SIG-M5 treated with dmso at 0.1 percent for 504 hours (cell line): ENCODE data around the gene KHDRBS2.

Experiments
- DNase-seq: peaks from one replicate; lab custom pipeline; 2025; ENCODE audit not compliant: unreplicated experiment; lab: John Stamatoyannopoulos, UW

The KHDRBS2 gene

DNA sequence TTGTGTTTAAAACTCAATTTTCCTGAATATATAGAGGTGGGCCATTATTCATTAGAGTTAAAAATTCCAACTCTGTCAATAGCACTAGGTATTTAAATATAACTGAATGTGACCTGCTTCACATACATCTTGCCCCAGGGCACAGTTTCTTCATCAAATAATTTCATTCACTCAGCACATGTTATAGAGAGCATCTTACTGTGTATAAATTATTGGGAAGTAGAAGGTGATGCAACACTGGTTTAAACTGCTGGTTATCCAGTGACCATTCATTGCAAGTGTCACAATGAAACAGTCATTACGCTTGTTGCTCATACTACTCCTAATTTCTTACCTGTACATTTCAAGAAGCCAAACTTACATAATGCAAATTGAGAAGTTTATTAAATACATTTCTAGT is 93.4 kb downstream of the KHDRBS2 start:
- no peak for DNase-seq

- DNase-seq = no peak
Observed at GRCh38 chr6:62175195-62175594, 110.8 kb downstream of the KHDRBS2 start.

DNA sequence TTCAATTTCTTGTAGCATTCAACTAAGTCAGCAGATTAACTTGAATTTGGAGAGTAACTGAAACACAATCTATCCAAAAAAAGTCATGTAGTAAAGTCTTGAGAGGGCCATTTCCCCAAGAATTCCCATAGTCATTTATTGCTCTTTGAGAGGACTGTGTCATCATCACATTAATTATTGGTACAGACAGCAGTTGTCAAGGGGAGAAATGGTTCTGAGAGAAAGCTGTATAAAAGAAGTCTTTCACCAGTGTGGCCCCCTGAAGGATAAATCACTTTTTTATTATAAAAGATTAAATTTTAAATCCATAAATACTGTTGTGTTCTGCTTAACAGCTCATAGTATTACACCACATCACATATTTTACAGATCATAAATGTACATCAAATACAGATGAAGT is 111.5 kb downstream of the KHDRBS2 start:
- DNase-seq = no peak

GRCh38 chr6:62167736-62168135 is 118.3 kb downstream of the KHDRBS2 start:
- no peak for DNase-seq

DNA sequence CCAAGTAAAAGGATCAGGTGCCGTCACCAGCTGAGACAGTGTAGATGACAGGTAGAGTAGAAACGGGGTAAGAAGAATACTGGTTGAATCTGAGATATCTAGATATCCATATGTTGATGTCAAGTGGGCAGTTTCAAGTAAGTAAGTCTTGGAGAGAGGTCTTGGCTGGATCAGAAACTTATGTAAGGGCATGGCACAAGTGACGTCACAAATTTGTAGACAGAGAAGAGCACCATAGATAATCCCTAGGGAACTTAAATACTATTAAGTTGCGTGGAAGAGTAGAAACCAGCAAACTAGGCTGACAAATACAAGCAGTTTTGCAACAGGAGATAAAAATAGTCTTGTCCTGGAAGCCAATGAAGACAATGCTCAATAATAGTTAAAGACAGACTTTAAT is 123.2 kb downstream of the KHDRBS2 start:
- DNase-seq = no peak

GRCh38 chr6:62152796-62153195 is 133.2 kb downstream of the KHDRBS2 start:
- DNase-seq = no peak

GRCh38 chr6:62150048-62150663 is 135.9 kb downstream of the KHDRBS2 start:
- peak; percentile 29 for DNase-seq

DNA sequence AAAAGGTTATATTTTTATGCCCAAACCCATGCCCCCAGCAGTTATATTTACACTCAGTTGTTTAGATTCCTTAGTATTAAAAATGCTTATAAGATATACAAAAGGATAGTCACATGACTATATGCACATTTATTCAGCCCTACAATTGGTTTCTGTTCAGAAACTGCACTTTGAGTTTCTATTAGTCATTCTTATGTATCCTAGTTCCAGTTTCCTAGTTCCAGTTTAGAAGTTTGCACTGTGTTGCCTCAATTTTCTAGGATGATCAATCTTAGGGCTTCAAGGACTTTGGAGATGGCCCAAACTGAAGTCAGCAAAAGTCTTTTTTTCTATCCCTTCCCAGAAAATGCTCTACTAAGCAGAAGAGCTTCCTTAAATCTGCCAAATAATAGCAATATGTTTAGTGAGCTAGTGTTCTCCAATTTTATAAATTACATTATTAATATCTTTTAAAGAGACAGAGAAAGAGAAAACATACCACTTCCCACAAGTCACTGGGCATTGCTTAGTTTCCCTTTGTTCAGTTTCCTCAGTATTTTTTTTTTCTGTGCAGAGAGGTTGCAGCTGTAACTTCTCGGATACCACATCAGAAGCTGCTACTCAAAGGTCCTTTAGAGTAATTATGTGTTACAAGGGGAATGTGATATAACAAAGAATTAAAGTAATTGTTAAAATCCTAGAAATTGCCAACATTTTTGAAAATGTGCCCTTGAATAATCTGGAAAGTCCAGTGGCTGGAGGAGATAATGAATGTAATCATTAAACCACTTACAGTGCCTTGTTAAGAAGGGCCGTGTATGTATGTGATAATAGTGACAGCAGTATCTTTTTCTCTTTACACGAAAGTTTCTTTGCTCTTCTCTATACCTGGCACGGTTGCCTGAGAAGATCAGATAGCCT is 138.8 kb downstream of the KHDRBS2 start:
- DNase-seq = no peak

DNA sequence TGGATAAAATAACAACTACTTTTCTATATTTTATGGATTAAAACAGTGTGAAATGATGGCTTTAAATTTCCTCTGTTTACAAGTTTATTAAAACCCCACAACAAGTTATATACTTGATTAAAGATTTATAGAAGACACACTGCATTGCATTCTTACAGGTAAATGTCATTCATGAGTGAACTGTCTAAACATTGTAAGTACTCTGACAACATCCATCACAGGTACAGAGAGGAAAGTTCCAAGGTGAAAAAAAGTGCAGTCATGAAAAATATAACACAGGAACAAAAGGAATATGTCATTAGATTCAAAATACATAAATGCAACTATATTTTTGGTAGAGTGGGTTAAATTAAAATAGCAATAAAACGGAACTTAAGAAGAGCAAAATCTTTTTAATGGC is 156.9 kb downstream of the KHDRBS2 start:
- no peak for DNase-seq

DNA sequence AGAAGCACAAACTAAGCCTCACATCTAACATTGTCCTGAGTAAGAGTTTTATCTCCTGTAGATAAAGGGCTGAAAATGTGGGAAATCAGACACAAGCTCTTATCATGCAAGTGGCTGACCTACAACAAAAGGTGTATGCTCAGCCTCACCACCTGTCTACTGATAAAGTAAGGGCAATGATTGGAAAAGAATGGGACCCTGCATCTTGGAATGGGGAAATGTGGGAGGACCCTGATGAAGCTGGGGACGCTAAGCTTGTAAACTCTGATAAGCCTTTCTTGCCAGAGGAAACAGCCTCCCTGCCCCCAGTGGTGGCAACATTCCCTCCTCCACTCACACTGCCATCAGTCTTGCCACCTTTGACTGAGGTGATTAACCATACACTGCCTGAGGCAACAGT is 166.6 kb downstream of the KHDRBS2 start:
- no peak for DNase-seq

- DNase-seq = no peak
Observed at GRCh38 chr6:62103186-62103859, 182.7 kb downstream of the KHDRBS2 start.

DNA sequence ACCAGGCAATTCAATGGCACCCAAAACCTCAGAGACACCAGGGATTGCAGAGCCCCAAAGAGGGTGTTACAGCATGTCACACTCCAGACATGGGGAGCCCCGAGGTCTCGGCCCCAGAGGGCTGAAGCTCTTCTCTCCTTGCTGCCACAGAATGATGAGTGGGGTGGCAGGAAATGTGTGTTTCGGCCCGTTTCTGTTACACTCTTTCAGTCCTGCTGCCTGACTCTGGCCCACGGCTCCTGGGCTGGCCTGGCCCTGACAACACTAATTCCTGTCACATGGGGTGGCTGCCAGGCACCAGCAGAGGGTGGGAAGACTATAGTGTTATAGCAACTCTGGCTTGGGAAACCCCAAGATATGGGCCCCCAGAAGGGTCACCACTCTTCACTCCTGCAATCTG is 183.6 kb downstream of the KHDRBS2 start:
- DNase-seq = no peak

DNA sequence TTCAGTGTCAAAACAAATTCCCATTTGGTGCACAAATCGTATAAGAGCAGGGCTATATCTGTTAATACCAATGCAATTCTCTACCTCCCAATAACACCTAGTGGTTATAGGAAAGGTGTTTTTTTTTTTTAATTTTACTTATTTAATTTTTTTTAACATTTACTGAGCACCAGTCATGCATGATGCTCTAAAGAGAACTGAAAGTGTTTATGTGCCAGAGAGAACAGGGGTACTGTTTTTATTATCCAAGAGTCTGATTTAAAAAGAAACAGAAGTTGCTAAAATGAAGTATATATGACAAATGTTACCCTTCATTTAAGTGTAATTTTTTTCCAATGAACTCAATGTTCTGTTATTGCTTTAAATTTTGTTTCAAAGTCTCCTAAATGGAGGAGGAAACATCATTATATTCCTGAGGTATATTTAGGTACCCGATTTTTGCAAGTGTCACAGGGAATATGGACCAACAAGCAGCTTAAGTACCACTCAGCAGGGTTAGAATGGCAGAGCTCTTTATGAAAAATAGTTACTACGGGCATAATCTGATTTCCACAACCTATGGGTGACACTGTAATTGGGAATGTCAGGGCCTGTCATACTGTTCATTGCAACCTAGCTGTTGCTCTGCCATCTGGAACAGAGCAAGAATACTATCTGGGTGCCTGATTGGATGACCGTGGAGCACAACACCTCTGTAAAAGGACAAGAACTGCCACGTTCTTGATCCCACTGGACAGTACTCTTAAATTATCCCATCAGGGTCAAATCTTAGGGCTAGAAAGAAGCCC is 195.4 kb downstream of the KHDRBS2 start:
- DNase-seq = no peak

- no peak for DNase-seq
Observed at GRCh38 chr6:62089781-62090180, 196.2 kb downstream of the KHDRBS2 start.

DNA sequence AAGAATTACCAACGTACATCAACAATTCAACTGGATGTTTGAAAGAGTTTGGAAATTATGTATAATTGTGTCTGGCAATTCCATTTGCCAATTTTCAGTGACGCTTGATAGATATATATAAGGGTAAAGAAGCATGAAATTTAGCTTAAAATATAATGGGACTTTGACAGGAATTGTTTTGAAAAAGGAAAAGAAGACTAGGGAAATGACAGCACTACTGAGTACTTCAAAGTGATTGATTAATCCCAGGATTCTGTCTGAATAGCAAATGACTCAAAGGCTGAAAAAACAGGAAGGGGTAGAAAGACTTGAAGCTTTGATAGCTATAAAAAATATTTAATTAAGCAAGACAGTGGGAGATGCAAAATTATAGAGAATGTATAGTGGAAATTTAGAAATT is 200.0 kb downstream of the KHDRBS2 start:
- no peak for DNase-seq

DNA sequence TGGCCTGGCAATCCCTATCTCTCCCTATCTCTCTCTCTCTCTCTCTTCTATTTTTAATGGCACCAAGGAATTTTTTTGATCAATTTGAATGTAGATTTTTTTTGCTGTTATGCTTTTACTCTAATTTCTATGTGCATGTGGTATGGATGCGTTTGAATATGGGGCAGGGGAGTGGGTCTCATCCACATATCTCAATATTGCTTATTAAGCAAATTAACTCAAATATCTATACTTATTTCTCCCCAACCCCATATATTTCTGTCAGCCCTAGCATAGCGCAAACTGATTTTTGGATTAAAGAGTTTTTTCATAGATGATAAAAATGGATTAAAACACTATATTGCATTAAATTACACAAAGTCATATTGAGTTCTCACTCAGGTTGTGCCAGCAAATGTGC is 210.2 kb downstream of the KHDRBS2 start:
- DNase-seq = no peak

- no peak for DNase-seq
Observed at GRCh38 chr6:62059901-62060300, 226.1 kb downstream of the KHDRBS2 start.

GRCh38 chr6:62057300-62057699 is 228.7 kb downstream of the KHDRBS2 start:
- DNase-seq = no peak

DNA sequence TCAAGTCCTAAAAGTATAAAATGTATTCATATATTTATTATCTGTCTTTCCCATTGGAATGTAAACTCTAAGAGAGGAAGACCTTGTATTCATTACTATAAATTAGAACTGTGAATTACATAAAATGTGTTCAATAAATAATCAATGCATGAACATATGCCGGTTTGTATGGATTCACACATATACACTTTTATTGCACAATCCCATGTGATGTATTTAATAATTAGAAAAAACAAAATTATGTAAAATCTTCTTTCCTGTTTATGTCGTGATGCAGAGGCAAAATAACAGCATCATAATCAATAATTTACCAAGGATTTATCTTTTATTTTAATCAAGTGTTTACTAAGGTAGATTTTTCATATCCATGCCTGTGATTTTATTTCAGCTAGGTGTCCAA is 240.5 kb downstream of the KHDRBS2 start:
- no peak for DNase-seq

DNA sequence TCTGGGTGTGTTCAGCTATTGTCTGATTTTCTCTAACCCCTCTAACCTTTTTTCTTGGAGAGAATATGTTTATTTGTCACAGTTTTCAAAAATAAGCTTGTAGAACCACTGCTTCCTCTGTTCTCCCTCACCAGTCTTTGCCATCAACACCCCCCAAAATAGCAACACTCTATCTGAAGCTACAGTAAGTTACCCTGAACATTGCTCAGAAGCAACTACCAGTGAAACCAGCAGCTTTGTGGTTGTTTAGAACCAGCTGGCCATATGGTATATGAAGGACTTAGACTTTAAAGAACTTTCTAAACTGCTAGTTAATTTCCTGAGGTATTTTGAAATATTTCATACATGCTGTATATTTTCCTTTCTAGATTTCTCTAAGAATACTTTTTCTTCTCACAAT is 242.9 kb downstream of the KHDRBS2 start:
- DNase-seq = no peak

GRCh38 chr6:62042429-62042828 is 243.6 kb downstream of the KHDRBS2 start:
- DNase-seq = no peak
